ENCODE measurements around the gene PPIF.
A peak's percentile ranks its signal among the peaks of the same experiment; 100 is the strongest.

PPIF gene

GRCh38 chr10:79393924-79394610, 46.8 kb downstream of the PPIF start (continued):
- no peak for TF ChIP-seq PATZ1 (tag by site-specific recombination; IDR thresholded peaks at IDR 0.05)
- no peak for TF ChIP-seq OSR2 (tag by site-specific recombination; IDR thresholded peaks at IDR 0.05)

GRCh38 chr10:79394664-79395063, 47.4 kb downstream of the PPIF start:
- no peaks in the 10 kb centered on the region for H3K4me1 ChIP-seq (ENCODE audit: control insufficient read depth, insufficient read depth, low read length)
- no peak for TF ChIP-seq ZSCAN30 (tag by site-specific recombination; IDR thresholded peaks at IDR 0.05)
- TF ChIP-seq PBX3 (CRISPR knock-in tag; IDR thresholded peaks at IDR 0.05), result no peak
- TF ChIP-seq ZNF785 (tag by site-specific recombination; IDR thresholded peaks at IDR 0.05), result no peak
- 0 out of 2 replicates have a peak, but pooled peaks have one; percentile 12 for TF ChIP-seq ZNF341 (tag by site-specific recombination; IDR thresholded peaks at IDR 0.05; ENCODE audit: low read depth)
- CTCF ChIA-PET, result interaction anchor here (0.8 kb wide), 1 partner anchor 74 kb away, joined by 3 read pairs; no protein-coding TSS in a partner anchor
- POLR2A ChIA-PET, result no interaction called here
- no peaks in the 10 kb centered on the region for H3K9me3 ChIP-seq (ENCODE audit: control insufficient read depth, insufficient read depth, low read depth, low read length)
- no peak overlapping the region for H3K4me3 ChIP-seq (ENCODE audit: low read depth, low read length)
- no peak overlapping the region for H3K27ac ChIP-seq (ENCODE audit: extremely low read depth, low read depth, low read length)
- H3K36me3 ChIP-seq (ENCODE audit: control insufficient read depth in 2 of 2, insufficient read depth in 1 of 2, low read length in 2 of 2), result no peaks in the 10 kb centered on the region

GRCh38 chr10:79396520-79396919, 49.3 kb downstream of the PPIF start:
- POLR2A ChIA-PET, result no interaction called here
- no peaks in the 10 kb centered on the region for H3K4me1 ChIP-seq (ENCODE audit: control insufficient read depth, insufficient read depth, low read length)
- TF ChIP-seq ZNF600 (tag by site-specific recombination; IDR thresholded peaks at IDR 0.05) (no peak), ZBTB44 (tag by site-specific recombination; IDR thresholded peaks at IDR 0.05) (no peak), ZNF580 (tag by site-specific recombination; IDR thresholded peaks at IDR 0.05) (no peak), GLI2 (tag by site-specific recombination; IDR thresholded peaks at IDR 0.05; ENCODE audit: borderline replicate concordance, low read depth) (no peak), BCL11B (tag by site-specific recombination; IDR thresholded peaks at IDR 0.05; ENCODE audit: low read depth) (no peak), KLF17 (tag by site-specific recombination; IDR thresholded peaks at IDR 0.05) (no peak), ZNF677 (tag by site-specific recombination; IDR thresholded peaks at IDR 0.05) (no peak), SP7 (tag by site-specific recombination; IDR thresholded peaks at IDR 0.05) (no peak), ZFP41 (tag by site-specific recombination; IDR thresholded peaks at IDR 0.05; ENCODE audit: borderline replicate concordance) (no peak), ZSCAN18 (tag by site-specific recombination; IDR thresholded peaks at IDR 0.05) (no peak), OVOL3 (tag by site-specific recombination; IDR thresholded peaks at IDR 0.05) (no peak), MEIS1 (CRISPR knock-in tag; IDR thresholded peaks at IDR 0.05; ENCODE audit: borderline replicate concordance) (no peak), ZNF837 (tag by site-specific recombination; IDR thresholded peaks at IDR 0.05) (no peak), ZNF398 (tag by site-specific recombination; IDR thresholded peaks at IDR 0.05) (no peak), ZNF354C (tag by site-specific recombination; IDR thresholded peaks at IDR 0.05; ENCODE audit: borderline replicate concordance, low read depth) (no peak)
- H3K36me3 ChIP-seq (ENCODE audit: control insufficient read depth in 2 of 2, insufficient read depth in 1 of 2, low read length in 2 of 2), result no peaks in the 10 kb centered on the region
- CTCF ChIA-PET, result interaction anchor here (0.6 to 2.3 kb wide), 3 partner anchors 22 to 92 kb away, joined by 4 to 8 read pairs (median 6); no protein-coding TSS in a partner anchor
- no peak overlapping the region for H3K4me3 ChIP-seq (ENCODE audit: low read depth, low read length)
- no peaks in the 10 kb centered on the region for H3K9me3 ChIP-seq (ENCODE audit: control insufficient read depth, insufficient read depth, low read depth, low read length)
- H3K27ac ChIP-seq (ENCODE audit: extremely low read depth, low read depth, low read length), result no peak overlapping the region
